ENCODE results near the gene RPS19BP1. TPM values are rescaled to one million over a fixed set of nuclear protein-coding genes. Genes with fewer than 3 reads are reported as not detected.

The RPS19BP1 gene
- polyA plus RNA-seq, 1 of the 3 experiments (the other 2 are of a cell fraction): 97.2 TPM

- no CpG with 5 or more reads among the region's 5 CpGs for WGBS (ENCODE audit: low lambda C conversion rate)
- H3F3A ChIP-seq (replicated peaks; ENCODE audit: insufficient read depth): no peaks in the 10 kb centered on the region
- ChIA-PET POLR2A (no interaction called here), CTCF (no interaction called here)
- no peaks in the 10 kb centered on the region for H3K9me3 ChIP-seq
- no peak overlapping the region for H3K4me3 ChIP-seq (ENCODE audit: low read depth in 2 of 2, low read length in 1 of 2)
- H3K4me2 ChIP-seq: no peak overlapping the region
- H2AFZ ChIP-seq (ENCODE audit: low read depth): no peak overlapping the region
- H3K27me3 ChIP-seq (ENCODE audit: insufficient read depth): no peaks in the 10 kb centered on the region
- H3K9me2 ChIP-seq: no peaks in the 10 kb centered on the region
- no peaks in the 10 kb centered on the region for H3K36me3 ChIP-seq (replicated peaks in 1 of 2; ENCODE audit: control insufficient read depth in 1 of 2, insufficient read depth in 2 of 2, low read length in 1 of 2)
- no peak for DNase-seq
- peaks cover 0 to 2% of the 10 kb centered on the region in 2 experiments; a peak in 1 of 4 replicates for H3K4me1 ChIP-seq (ENCODE audit: control insufficient read depth in 1 of 2, insufficient read depth in 2 of 2, low read depth in 1 of 2, low read length in 1 of 2)
- TF ChIP-seq MEF2A (IDR thresholded peaks at IDR 0.05; ENCODE audit: borderline replicate concordance, low read depth): no peak
- TF ChIP-seq TCF12 (IDR thresholded peaks at IDR 0.05): no peak
- TF ChIP-seq POLR2AphosphoS5 (IDR thresholded peaks at IDR 0.05; ENCODE audit: low read depth, low read length): no peak
- TF ChIP-seq SIN3A (IDR thresholded peaks at IDR 0.05; ENCODE audit: borderline replicate concordance, low read depth, low read length): no peak
- TF ChIP-seq PBX3 (IDR thresholded peaks at IDR 0.05): no peak
- no peak for TF ChIP-seq RFX5 (IDR thresholded peaks at IDR 0.05; ENCODE audit: low read length)
- no peak for TF ChIP-seq TAF1 (IDR thresholded peaks at IDR 0.05; ENCODE audit: borderline replicate concordance, low read depth, low read length)
- no peak for TF ChIP-seq CHD2 (IDR thresholded peaks at IDR 0.05; ENCODE audit: low read length, partially characterized antibody)
- no peak for TF ChIP-seq EP300 (IDR thresholded peaks at IDR 0.05; ENCODE audit: borderline replicate concordance in 1 of 2, low read depth in 1 of 2, low read length in 1 of 2)
- TF ChIP-seq RAD21 (IDR thresholded peaks at IDR 0.05; ENCODE audit: low read length): no peak
- TF ChIP-seq NFIC (IDR thresholded peaks at IDR 0.05; ENCODE audit: borderline replicate concordance): no peak
- no peaks in the 10 kb centered on the region for H3K79me2 ChIP-seq (ENCODE audit: insufficient read depth)
- no peak overlapping the region for H3K9ac ChIP-seq
- H3K27ac ChIP-seq (ENCODE audit: low read depth in 2 of 2, low read length in 1 of 2): no peak overlapping the region
- no peaks in the 10 kb centered on the region for H4K20me1 ChIP-seq (ENCODE audit: insufficient read depth)
Measured at GRCh38 chr22:39580006-39580441, 47.5 kb upstream of the RPS19BP1 start.

GRCh38 chr22:39577900-39578299 is 45.4 kb upstream of the RPS19BP1 start:
- DNase-seq: no peak
- no peak for TF ChIP-seq TCF12 (IDR thresholded peaks at IDR 0.05)
- TF ChIP-seq NFIC (IDR thresholded peaks at IDR 0.05; ENCODE audit: borderline replicate concordance): no peak
- no peak for TF ChIP-seq TEAD4 (IDR thresholded peaks at IDR 0.05; ENCODE audit: borderline replicate concordance, insufficient read depth)
- TF ChIP-seq ZBTB33 (IDR thresholded peaks at IDR 0.05; ENCODE audit: borderline replicate concordance, low read depth): no peak
- no peak for TF ChIP-seq TAF1 (IDR thresholded peaks at IDR 0.05; ENCODE audit: borderline replicate concordance, low read depth, low read length)
- no peak for TF ChIP-seq RXRA (IDR thresholded peaks at IDR 0.05; ENCODE audit: borderline replicate concordance, low read depth)
- no peak for TF ChIP-seq RAD21 (IDR thresholded peaks at IDR 0.05; ENCODE audit: low read length)
- no peak for TF ChIP-seq ELF1 (IDR thresholded peaks at IDR 0.05)
- no peak for TF ChIP-seq YY1 (IDR thresholded peaks at IDR 0.05; ENCODE audit: low read depth)
- no peak for TF ChIP-seq NRF1 (IDR thresholded peaks at IDR 0.05; ENCODE audit: low read depth, low read length)
- TF ChIP-seq RFX5 (IDR thresholded peaks at IDR 0.05; ENCODE audit: low read length): no peak
- TF ChIP-seq MAX (IDR thresholded peaks at IDR 0.05; ENCODE audit: low read depth): no peak
- TF ChIP-seq CHD2 (IDR thresholded peaks at IDR 0.05; ENCODE audit: low read length, partially characterized antibody): no peak

More at GRCh38 chr22:39577900-39578299, 45.4 kb upstream of the RPS19BP1 start:
- peaks cover 0 to 9% of the 10 kb centered on the region in 2 experiments; a peak in 1 of 4 replicates for H3K4me1 ChIP-seq (ENCODE audit: control insufficient read depth in 1 of 2, insufficient read depth in 2 of 2, low read depth in 1 of 2, low read length in 1 of 2)
- POLR2A ChIA-PET: no interaction called here
- no peak overlapping the region for H2AFZ ChIP-seq (ENCODE audit: low read depth)
- WGBS (ENCODE audit: low lambda C conversion rate): 94% methylated on average over 5 of the region's 7 CpGs
- CTCF ChIA-PET: no interaction called here
- no peak overlapping the region for H3K4me3 ChIP-seq (ENCODE audit: low read depth in 2 of 2, low read length in 1 of 2)
- H3K9me2 ChIP-seq: no peaks in the 10 kb centered on the region
- no peak overlapping the region for H3K4me2 ChIP-seq
- no peaks in the 10 kb centered on the region for H3K9me3 ChIP-seq
- H3K36me3 ChIP-seq (replicated peaks in 1 of 2; ENCODE audit: control insufficient read depth in 1 of 2, insufficient read depth in 2 of 2, low read length in 1 of 2): no peaks in the 10 kb centered on the region
- H3K9ac ChIP-seq: no peak overlapping the region
- no peaks in the 10 kb centered on the region for H3K79me2 ChIP-seq (ENCODE audit: insufficient read depth)
- H3F3A ChIP-seq (replicated peaks; ENCODE audit: insufficient read depth): no peaks in the 10 kb centered on the region
- H3K27ac ChIP-seq (ENCODE audit: low read depth in 2 of 2, low read length in 1 of 2): no peak overlapping the region
- H4K20me1 ChIP-seq (ENCODE audit: insufficient read depth): no peaks in the 10 kb centered on the region
- no peaks in the 10 kb centered on the region for H3K27me3 ChIP-seq (ENCODE audit: insufficient read depth)

All from SK-N-SH (cell line).